WTC11 (cell line): ENCODE results near the gene KCNIP3. TPM values are rescaled to one million over a fixed set of nuclear protein-coding genes. Genes with fewer than 3 reads are reported as not detected.

Experiments used
- ATAC-seq: fragments of 200-7000 bp; cut with Tn5 transposase; 2 replicates; pipeline ENCODE4 v1.10.0; 2021; ENCODE audit warnings: mild to moderate bottlenecking, moderate library complexity
- CTCF ChIA-PET: fragments of 300-600 bp; sonication (Branson Sonifier 250); formaldehyde crosslinking; loops from one replicate; lab custom pipeline; 2021; ENCODE audit warnings: antibody characterized with exemption; lab: Charles Lee
- POLR2A ChIA-PET: fragments of 350-600 bp; sonication (Branson Sonifier 250); formaldehyde crosslinking; loops from one replicate; lab custom pipeline; 2021; ENCODE audit warnings: antibody characterized with exemption; lab: Charles Lee
- DNase-seq: peaks from one replicate; pipeline ENCODE4 v3.0.0; 2021; ENCODE audit warnings: low spot score
- H3K27ac Mint-ChIP-seq: 2 replicates; pipeline ENCODE4 v1.8.0; 2021; ENCODE audit warnings: mixed read lengths
- H3K27me3 Mint-ChIP-seq: 2 replicates; pipeline ENCODE4 v1.8.0; 2021; ENCODE audit warnings: low read depth, mild to moderate bottlenecking, moderate library complexity, mixed read lengths
- H3K36me3 Mint-ChIP-seq: 2 replicates; pipeline ENCODE4 v1.8.0; 2021; ENCODE audit warnings: mixed read lengths
- H3K4me1 Mint-ChIP-seq: 2 replicates; pipeline ENCODE4 v1.8.0; 2022; ENCODE audit warnings: mixed read lengths
- H3K4me3 Mint-ChIP-seq: 2 replicates; pipeline ENCODE4 v1.8.0; 2021; ENCODE audit warnings: mild to moderate bottlenecking, moderate library complexity, mixed read lengths
- H3K9me3 Mint-ChIP-seq: 2 replicates; pipeline ENCODE4 v1.8.0; 2021; ENCODE audit warnings: mixed read lengths
- CBFB ChIP-seq: sonication (generic); formaldehyde crosslinking; IDR thresholded peaks from 2 replicates; pipeline ENCODE4 v1.8.1; 2022; ENCODE audit warnings: mild to moderate bottlenecking, low read depth, missing genetic modification reagents
- CREB1 ChIP-seq: sonication (generic); formaldehyde crosslinking; IDR thresholded peaks from 2 replicates; pipeline ENCODE4 v1.8.0; 2023; ENCODE audit warnings: mild to moderate bottlenecking, missing genetic modification reagents
- CREM ChIP-seq: sonication (generic); formaldehyde crosslinking; IDR thresholded peaks from 2 replicates; pipeline ENCODE4 v1.8.1; 2022; ENCODE audit warnings: mild to moderate bottlenecking, missing genetic modification reagents, moderate library complexity
- EMX1 ChIP-seq: fragments of 250-450 bp; sonication (Bioruptor Pico); IDR thresholded peaks from 2 replicates; pipeline ENCODE4 v1.8.0; 2021; ENCODE audit warnings: mild to moderate bottlenecking
- FOXJ3 ChIP-seq: sonication (generic); formaldehyde crosslinking; IDR thresholded peaks from 2 replicates; pipeline ENCODE4 v1.9.0; 2021; ENCODE audit warnings: missing genetic modification reagents, mild to moderate bottlenecking, borderline replicate concordance
- FOXP1 ChIP-seq: sonication (generic); formaldehyde crosslinking; IDR thresholded peaks from 2 replicates; pipeline ENCODE4 v1.8.0; 2022; ENCODE audit warnings: missing genetic modification reagents, mild to moderate bottlenecking, moderate library complexity, borderline replicate concordance
- IRF2 ChIP-seq: sonication (generic); formaldehyde crosslinking; IDR thresholded peaks from 2 replicates; pipeline ENCODE4 v1.8.0; 2022; ENCODE audit warnings: low read depth, missing genetic modification reagents, borderline replicate concordance
- JUN ChIP-seq: sonication (generic); formaldehyde crosslinking; IDR thresholded peaks from 2 replicates; pipeline ENCODE4 v1.8.0; 2023; ENCODE audit warnings: mild to moderate bottlenecking, missing genetic modification reagents
- KAT7 ChIP-seq: sonication (generic); formaldehyde crosslinking; IDR thresholded peaks from 2 replicates; pipeline ENCODE4 v1.8.1; 2023; ENCODE audit warnings: missing genetic modification reagents, mild to moderate bottlenecking, borderline replicate concordance
- MYBL2 ChIP-seq: sonication (generic); formaldehyde crosslinking; IDR thresholded peaks from 2 replicates; pipeline ENCODE4 v1.8.1; 2023; ENCODE audit warnings: mild to moderate bottlenecking, moderate library complexity, missing genetic modification reagents
- OVOL2 ChIP-seq: fragments of 250-450 bp; sonication (Bioruptor Pico); IDR thresholded peaks from 2 replicates; pipeline ENCODE4 v1.9.0; 2021; ENCODE audit warnings: mild to moderate bottlenecking, borderline replicate concordance
- RELA ChIP-seq: sonication (generic); formaldehyde crosslinking; IDR thresholded peaks from 2 replicates; pipeline ENCODE4 v1.8.1; 2022; ENCODE audit warnings: missing genetic modification reagents, mild to moderate bottlenecking, borderline replicate concordance
- RORB ChIP-seq: fragments of 250-450 bp; sonication (Bioruptor Pico); IDR thresholded peaks from 2 replicates; pipeline ENCODE4 v1.9.0; 2021; ENCODE audit warnings: mild to moderate bottlenecking
- SMAD4 ChIP-seq: sonication (generic); formaldehyde crosslinking; IDR thresholded peaks from 2 replicates; pipeline ENCODE4 v1.8.0; 2022; ENCODE audit warnings: mild to moderate bottlenecking, missing genetic modification reagents
- SOX15 ChIP-seq: fragments of 250-450 bp; sonication (Bioruptor Pico); IDR thresholded peaks from 2 replicates; pipeline ENCODE4 v1.9.0; 2021; ENCODE audit warnings: mild to moderate bottlenecking
- TEAD1 ChIP-seq: sonication (generic); formaldehyde crosslinking; IDR thresholded peaks from 2 replicates; pipeline ENCODE4 v1.8.0; 2022; ENCODE audit warnings: mild to moderate bottlenecking, missing genetic modification reagents
- TP53 ChIP-seq: sonication (generic); formaldehyde crosslinking; IDR thresholded peaks from 2 replicates; pipeline ENCODE4 v1.8.1; 2023; ENCODE audit warnings: mild to moderate bottlenecking, missing genetic modification reagents
- ZNF121 ChIP-seq: sonication (generic); formaldehyde crosslinking; IDR thresholded peaks from 2 replicates; pipeline ENCODE4 v1.8.0; 2023; ENCODE audit warnings: missing genetic modification reagents
- ZNF219 ChIP-seq: sonication (generic); formaldehyde crosslinking; IDR thresholded peaks from 2 replicates; pipeline ENCODE4 v1.8.0; 2023; ENCODE audit warnings: missing genetic modification reagents, mild to moderate bottlenecking, borderline replicate concordance
- ZNF263 ChIP-seq: sonication (generic); formaldehyde crosslinking; IDR thresholded peaks from 2 replicates; pipeline ENCODE4 v1.8.1; 2022; ENCODE audit warnings: low read depth, mild to moderate bottlenecking, moderate library complexity, missing genetic modification reagents
- ZNF423 ChIP-seq: fragments of 250-450 bp; sonication (Bioruptor Pico); IDR thresholded peaks from 2 replicates; pipeline ENCODE4 v2.1.2; 2022; ENCODE audit warnings: mild to moderate bottlenecking, moderate library complexity
- total RNA-seq: library from RNA; stranded (reverse); gene quantifications from 3 replicates; pipeline ENCODE4 v1.2.3, GENCODE V29; 2021
- TF ChIP-seq, protein P1 (sequence below): fragments of 200-600 bp; IDR thresholded peaks from 2 replicates; pipeline ENCODE4 v1.8.0; 2022; ENCODE audit warnings: antibody characterized with exemption
- TF ChIP-seq, protein P2 (sequence below): sonication (generic); formaldehyde crosslinking; IDR thresholded peaks from 2 replicates; pipeline ENCODE4 v1.8.1; 2023; ENCODE audit warnings: mild to moderate bottlenecking, missing genetic modification reagents, moderate library complexity
- TF ChIP-seq, protein P3 (sequence below): fragments of 250-450 bp; sonication (Bioruptor Pico); IDR thresholded peaks from 2 replicates; pipeline ENCODE4 v1.9.0; 2021; ENCODE audit warnings: mild to moderate bottlenecking
- TF ChIP-seq, protein P4 (sequence below): sonication (generic); formaldehyde crosslinking; IDR thresholded peaks from 2 replicates; pipeline ENCODE4 v1.8.0; 2022; ENCODE audit warnings: mild to moderate bottlenecking, missing genetic modification reagents
- TF ChIP-seq, protein P5 (sequence below): sonication (generic); formaldehyde crosslinking; IDR thresholded peaks from 2 replicates; pipeline ENCODE4 v1.8.1; 2022; ENCODE audit warnings: missing genetic modification reagents, borderline replicate concordance
- TF ChIP-seq, protein P6 (sequence below): sonication (generic); formaldehyde crosslinking; IDR thresholded peaks from 2 replicates; pipeline ENCODE4 v1.8.0; 2022; ENCODE audit warnings: mild to moderate bottlenecking, missing genetic modification reagents
- TF ChIP-seq, protein P7 (sequence below): sonication (generic); formaldehyde crosslinking; IDR thresholded peaks from 2 replicates; pipeline ENCODE4 v1.8.1; 2023; ENCODE audit warnings: mild to moderate bottlenecking, missing genetic modification reagents, moderate library complexity

Gene KCNIP3
- total RNA-seq, 1 experiment from 2014 or later: 2.1 TPM

DNA sequence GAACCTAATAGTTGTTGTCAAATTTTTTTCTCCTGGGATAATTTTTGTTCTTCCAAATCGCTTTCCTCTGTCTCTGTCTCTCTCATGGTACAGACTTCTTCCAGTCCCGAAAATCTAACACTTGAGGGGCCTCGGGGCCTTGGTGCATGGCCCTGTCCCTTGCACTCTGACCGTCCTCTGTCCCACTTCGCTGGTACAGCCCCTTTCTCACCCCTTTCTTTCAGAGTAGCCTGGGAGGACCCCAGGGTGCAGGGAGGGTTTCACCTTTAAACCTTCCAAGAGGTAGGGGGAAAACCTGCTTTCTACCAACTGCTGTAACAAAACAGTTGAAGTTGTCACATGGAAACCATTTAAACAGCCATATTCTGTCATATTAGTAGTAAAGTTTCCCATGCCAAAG, 83.1 kb downstream of the KCNIP3 start:
- Mint-ChIP-seq H3K4me3 (no peak overlapping the region), H3K27me3 (no peaks in the 10 kb centered on the region), H3K9me3 (no peaks in the 10 kb centered on the region), H3K27ac (no peak overlapping the region), H3K36me3 (no peaks in the 10 kb centered on the region), H3K4me1 (peaks cover 8% of the 10 kb centered on the region)
- DNase-seq (no peak), ATAC-seq (no peak)
- POLR2A ChIA-PET: no interaction called here
- CTCF ChIA-PET: interaction anchor here (1.0 to 5.0 kb wide), 6 partner anchors 8 to 265 kb away, joined by 3 to 88 read pairs (median 4); partner anchors contain the start of gene FAHD2A
- TF ChIP-seq CREB1 (no peak), ZNF121 (CRISPR knock-in tag) (no peak), RORB (CRISPR knock-in tag) (no peak), CREM (CRISPR knock-in tag) (no peak), SOX15 (CRISPR knock-in tag) (no peak), TP53 (CRISPR knock-in tag) (no peak), FOXJ3 (no peak), IRF2 (CRISPR knock-in tag) (no peak), ZNF219 (CRISPR knock-in tag) (no peak), TEAD1 (CRISPR knock-in tag) (no peak), EMX1 (CRISPR knock-in tag) (no peak), JUN (CRISPR knock-in tag) (no peak), OVOL2 (CRISPR knock-in tag) (no peak), ZNF263 (CRISPR knock-in tag) (no peak)
- TF ChIP-seq, protein P1, sequence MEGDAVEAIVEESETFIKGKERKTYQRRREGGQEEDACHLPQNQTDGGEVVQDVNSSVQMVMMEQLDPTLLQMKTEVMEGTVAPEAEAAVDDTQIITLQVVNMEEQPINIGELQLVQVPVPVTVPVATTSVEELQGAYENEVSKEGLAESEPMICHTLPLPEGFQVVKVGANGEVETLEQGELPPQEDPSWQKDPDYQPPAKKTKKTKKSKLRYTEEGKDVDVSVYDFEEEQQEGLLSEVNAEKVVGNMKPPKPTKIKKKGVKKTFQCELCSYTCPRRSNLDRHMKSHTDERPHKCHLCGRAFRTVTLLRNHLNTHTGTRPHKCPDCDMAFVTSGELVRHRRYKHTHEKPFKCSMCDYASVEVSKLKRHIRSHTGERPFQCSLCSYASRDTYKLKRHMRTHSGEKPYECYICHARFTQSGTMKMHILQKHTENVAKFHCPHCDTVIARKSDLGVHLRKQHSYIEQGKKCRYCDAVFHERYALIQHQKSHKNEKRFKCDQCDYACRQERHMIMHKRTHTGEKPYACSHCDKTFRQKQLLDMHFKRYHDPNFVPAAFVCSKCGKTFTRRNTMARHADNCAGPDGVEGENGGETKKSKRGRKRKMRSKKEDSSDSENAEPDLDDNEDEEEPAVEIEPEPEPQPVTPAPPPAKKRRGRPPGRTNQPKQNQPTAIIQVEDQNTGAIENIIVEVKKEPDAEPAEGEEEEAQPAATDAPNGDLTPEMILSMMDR: no peak
- TF ChIP-seq, protein P2, sequence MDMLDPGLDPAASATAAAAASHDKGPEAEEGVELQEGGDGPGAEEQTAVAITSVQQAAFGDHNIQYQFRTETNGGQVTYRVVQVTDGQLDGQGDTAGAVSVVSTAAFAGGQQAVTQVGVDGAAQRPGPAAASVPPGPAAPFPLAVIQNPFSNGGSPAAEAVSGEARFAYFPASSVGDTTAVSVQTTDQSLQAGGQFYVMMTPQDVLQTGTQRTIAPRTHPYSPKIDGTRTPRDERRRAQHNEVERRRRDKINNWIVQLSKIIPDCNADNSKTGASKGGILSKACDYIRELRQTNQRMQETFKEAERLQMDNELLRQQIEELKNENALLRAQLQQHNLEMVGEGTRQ (CRISPR knock-in tag): no peak
- TF ChIP-seq, protein P3, sequence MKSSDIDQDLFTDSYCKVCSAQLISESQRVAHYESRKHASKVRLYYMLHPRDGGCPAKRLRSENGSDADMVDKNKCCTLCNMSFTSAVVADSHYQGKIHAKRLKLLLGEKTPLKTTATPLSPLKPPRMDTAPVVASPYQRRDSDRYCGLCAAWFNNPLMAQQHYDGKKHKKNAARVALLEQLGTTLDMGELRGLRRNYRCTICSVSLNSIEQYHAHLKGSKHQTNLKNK (CRISPR knock-in tag): no peak
- TF ChIP-seq, protein P4, sequence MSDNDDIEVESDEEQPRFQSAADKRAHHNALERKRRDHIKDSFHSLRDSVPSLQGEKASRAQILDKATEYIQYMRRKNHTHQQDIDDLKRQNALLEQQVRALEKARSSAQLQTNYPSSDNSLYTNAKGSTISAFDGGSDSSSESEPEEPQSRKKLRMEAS (CRISPR knock-in tag): no peak

DNA sequence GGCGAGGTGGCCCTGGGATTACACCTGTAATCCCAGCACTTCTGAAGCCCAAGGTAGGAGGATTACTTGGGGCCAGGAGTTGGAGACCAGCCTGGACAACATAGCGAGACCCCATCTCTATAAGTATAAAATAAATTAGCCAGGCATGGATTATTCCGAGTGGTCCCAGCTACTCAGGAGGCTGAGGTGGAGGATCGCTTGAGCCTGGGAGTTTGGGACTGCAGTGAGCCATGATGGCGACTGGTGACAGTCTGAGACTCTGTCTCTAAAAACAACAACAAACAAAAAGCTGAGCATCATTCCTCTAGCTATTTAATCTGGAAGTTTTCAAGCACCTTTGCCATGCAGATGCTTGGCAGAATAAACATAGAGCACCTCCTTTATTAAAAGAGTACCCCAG, 83.6 kb downstream of the KCNIP3 start:
- H3K4me1 Mint-ChIP-seq: peaks cover 7% of the 10 kb centered on the region
- no peak for ATAC-seq
- CTCF ChIA-PET: interaction anchor here (5.0 kb wide), 1 partner anchor 8 kb away, joined by 88 read pairs; no protein-coding TSS in a partner anchor
- no peaks in the 10 kb centered on the region for H3K36me3 Mint-ChIP-seq
- no peaks in the 10 kb centered on the region for H3K9me3 Mint-ChIP-seq
- no peaks in the 10 kb centered on the region for H3K27me3 Mint-ChIP-seq
- DNase-seq: no peak
- H3K27ac Mint-ChIP-seq: no peak overlapping the region
- POLR2A ChIA-PET: no interaction called here
- no peak overlapping the region for H3K4me3 Mint-ChIP-seq
- no peak for TF ChIP-seq CBFB
- TF ChIP-seq FOXP1 (CRISPR knock-in tag): no peak
- TF ChIP-seq, protein P5, sequence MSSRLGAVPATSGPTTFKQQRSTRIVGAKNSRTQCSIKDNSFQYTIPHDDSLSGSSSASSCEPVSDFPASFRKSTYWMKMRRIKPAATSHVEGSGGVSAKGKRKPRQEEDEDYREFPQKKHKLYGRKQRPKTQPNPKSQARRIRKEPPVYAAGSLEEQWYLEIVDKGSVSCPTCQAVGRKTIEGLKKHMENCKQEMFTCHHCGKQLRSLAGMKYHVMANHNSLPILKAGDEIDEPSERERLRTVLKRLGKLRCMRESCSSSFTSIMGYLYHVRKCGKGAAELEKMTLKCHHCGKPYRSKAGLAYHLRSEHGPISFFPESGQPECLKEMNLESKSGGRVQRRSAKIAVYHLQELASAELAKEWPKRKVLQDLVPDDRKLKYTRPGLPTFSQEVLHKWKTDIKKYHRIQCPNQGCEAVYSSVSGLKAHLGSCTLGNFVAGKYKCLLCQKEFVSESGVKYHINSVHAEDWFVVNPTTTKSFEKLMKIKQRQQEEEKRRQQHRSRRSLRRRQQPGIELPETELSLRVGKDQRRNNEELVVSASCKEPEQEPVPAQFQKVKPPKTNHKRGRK (CRISPR knock-in tag): no peak
- TF ChIP-seq, protein P2 (CRISPR knock-in tag): no peak
- TF ChIP-seq ZNF219 (CRISPR knock-in tag): no peak
- no peak for TF ChIP-seq RELA
- TF ChIP-seq KAT7 (CRISPR knock-in tag): no peak
- TF ChIP-seq, protein P6, sequence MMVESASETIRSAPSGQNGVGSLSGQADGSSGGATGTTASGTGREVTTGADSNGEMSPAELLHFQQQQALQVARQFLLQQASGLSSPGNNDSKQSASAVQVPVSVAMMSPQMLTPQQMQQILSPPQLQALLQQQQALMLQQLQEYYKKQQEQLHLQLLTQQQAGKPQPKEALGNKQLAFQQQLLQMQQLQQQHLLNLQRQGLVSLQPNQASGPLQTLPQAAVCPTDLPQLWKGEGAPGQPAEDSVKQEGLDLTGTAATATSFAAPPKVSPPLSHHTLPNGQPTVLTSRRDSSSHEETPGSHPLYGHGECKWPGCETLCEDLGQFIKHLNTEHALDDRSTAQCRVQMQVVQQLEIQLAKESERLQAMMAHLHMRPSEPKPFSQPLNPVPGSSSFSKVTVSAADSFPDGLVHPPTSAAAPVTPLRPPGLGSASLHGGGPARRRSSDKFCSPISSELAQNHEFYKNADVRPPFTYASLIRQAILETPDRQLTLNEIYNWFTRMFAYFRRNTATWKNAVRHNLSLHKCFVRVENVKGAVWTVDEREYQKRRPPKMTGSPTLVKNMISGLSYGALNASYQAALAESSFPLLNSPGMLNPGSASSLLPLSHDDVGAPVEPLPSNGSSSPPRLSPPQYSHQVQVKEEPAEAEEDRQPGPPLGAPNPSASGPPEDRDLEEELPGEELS (CRISPR knock-in tag): no peak
- no peak for TF ChIP-seq MYBL2 (CRISPR knock-in tag)
- TF ChIP-seq SMAD4 (CRISPR knock-in tag): no peak
- TF ChIP-seq, protein P7, sequence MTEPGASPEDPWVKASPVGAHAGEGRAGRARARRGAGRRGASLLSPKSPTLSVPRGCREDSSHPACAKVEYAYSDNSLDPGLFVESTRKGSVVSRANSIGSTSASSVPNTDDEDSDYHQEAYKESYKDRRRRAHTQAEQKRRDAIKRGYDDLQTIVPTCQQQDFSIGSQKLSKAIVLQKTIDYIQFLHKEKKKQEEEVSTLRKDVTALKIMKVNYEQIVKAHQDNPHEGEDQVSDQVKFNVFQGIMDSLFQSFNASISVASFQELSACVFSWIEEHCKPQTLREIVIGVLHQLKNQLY (CRISPR knock-in tag): no peak
- TF ChIP-seq ZNF423: no peak
- TF ChIP-seq ZNF263 (CRISPR knock-in tag): no peak
